Uterus (tissue), 4 donors: Measurements from ENCODE around the gene TMEM59. TPM values are rescaled to one million over a fixed set of nuclear protein-coding genes. Genes with fewer than 3 reads are reported as not detected.

Source experiments
- DNase-seq, 2 donors: peaks; one replicate each; pipeline ENCODE4 v3.0.0-alpha.2; 2019 to 2020
- H3K27ac ChIP-seq, 2 donors: fragments of 200-600 bp; sonication (generic); 1 replicate in 1 of 2; 2 replicates in 1 of 2; pipeline ENCODE4 v1.5.1; 2016 to 2018
- H3K27me3 ChIP-seq, 2 donors: fragments of 200-600 bp; sonication (generic); one replicate each; pipeline ENCODE4 v1.5.1; 2018 to 2019; ENCODE audit warnings: control low read depth in 1 of 2
- H3K36me3 ChIP-seq, 2 donors: fragments of 200-600 bp; sonication (generic); one replicate each; pipeline ENCODE4 v1.5.1; 2019; ENCODE audit warnings: control low read depth in 1 of 2
- H3K4me1 ChIP-seq, 2 donors: fragments of 200-600 bp; sonication (generic); one replicate each; pipeline ENCODE4 v1.5.1; 2018 to 2019; ENCODE audit warnings: control low read depth in 1 of 2
- H3K4me3 ChIP-seq, 2 donors: fragments of 200-600 bp; sonication (generic); 1 replicate in 1 of 2; 2 replicates in 1 of 2; pipeline ENCODE4 v1.5.1; 2018 to 2019; ENCODE audit warnings: mild to moderate bottlenecking in 1 of 2
- H3K9me3 ChIP-seq, 2 donors: fragments of 200-600 bp; sonication (generic); one replicate each; pipeline ENCODE4 v1.5.1; 2019; ENCODE audit warnings: control low read depth in 1 of 2
- CTCF ChIP-seq, 4 experiments: fragments of 200-600 bp in 2 of 4; fragments of 450-650 bp in 2 of 4; sonication (generic) in 2 of 4; IDR thresholded peaks; one replicate each; pipeline ENCODE4 v1.5.1; 2016 to 2019; ENCODE audit warnings: antibody characterized with exemption in 4 of 4, mild to moderate bottlenecking in 2 of 4, moderate library complexity in 1 of 4
- POLR2A ChIP-seq, 2 donors: fragments of 450-650 bp; IDR thresholded peaks; one replicate each; pipeline ENCODE4 v1.6.1; 2016; ENCODE audit warnings: antibody characterized with exemption in 2 of 2, mild to moderate bottlenecking in 1 of 2, moderate library complexity in 1 of 2
- intact Hi-C: fragments of 100-400 bp; cut with DNase I; formaldehyde crosslinking; loops from one replicate; pipeline ENCODE4 v1.15.1; 2023; ENCODE audit warnings: low total_unique reads
- total RNA-seq, 4 donors: library from RNA; depleted of rRNA in 3 of 4; stranded (reverse); fragments of >200 nt in 3 of 4; gene quantifications; one replicate each; pipeline versions ENCODE4 v1.1.0 to v1.2.4, GENCODE V29; 2014 to 2023
- donor health status: DM: yes; HTN: yes; CAD: no.

The TMEM59 gene
- total RNA-seq, 4 donors from 2014 or later = 82.2 to 327 (median 301) TPM

- Histone ChIP-seq H3K9me3 (no peaks in the 10 kb centered on the region), H3K36me3 (no peaks in the 10 kb centered on the region), H3K27ac (no peak overlapping the region), H3K4me3 (no peak overlapping the region), H3K4me1 (no peaks in the 10 kb centered on the region), H3K27me3 (no peaks in the 10 kb centered on the region)
- DNase-seq = no peak
- TF ChIP-seq CTCF (IDR thresholded peaks at IDR 0.05) (peak; percentile 68 to 86 (median 82)), POLR2A (IDR thresholded peaks at IDR 0.05) (no peak)
- intact Hi-C loops = loop anchor here (10.0 kb wide), 1 partner anchor 424 kb away; no protein-coding TSS in a partner anchor
Measured at GRCh38 chr1:54070171-54070837, 17.3 kb upstream of the TMEM59 start.

GRCh38 chr1:54069791-54070170 lies 16.8 kb upstream of the TMEM59 start:
- TF ChIP-seq CTCF (IDR thresholded peaks at IDR 0.05) = no peak
- DNase-seq = no peak
- Histone ChIP-seq H3K9me3 (no peaks in the 10 kb centered on the region), H3K4me3 (no peak overlapping the region), H3K27me3 (no peaks in the 10 kb centered on the region), H3K36me3 (no peaks in the 10 kb centered on the region), H3K4me1 (no peaks in the 10 kb centered on the region), H3K27ac (no peak overlapping the region)
- intact Hi-C loops = loop anchor here (10.0 kb wide), 2 partner anchors 425 to 745 kb away; no protein-coding TSS in a partner anchor

- Histone ChIP-seq H3K4me3 (no peak overlapping the region), H3K27ac (no peak overlapping the region), H3K4me1 (no peaks in the 10 kb centered on the region), H3K9me3 (no peaks in the 10 kb centered on the region), H3K27me3 (no peaks in the 10 kb centered on the region), H3K36me3 (no peaks in the 10 kb centered on the region)
- no peak for DNase-seq
- TF ChIP-seq CTCF (IDR thresholded peaks at IDR 0.05) = no peak
- no peak for TF ChIP-seq POLR2A (IDR thresholded peaks at IDR 0.05)
- intact Hi-C loops = loop anchor here (10.0 kb wide), 1 partner anchor 751 kb away; no protein-coding TSS in a partner anchor
Measured at GRCh38 chr1:54064299-54064698, 11.3 kb upstream of the TMEM59 start.

GRCh38 chr1:54054438-54054749 lies 1.4 kb upstream of the TMEM59 start:
- no peak for DNase-seq
- no peaks in the 10 kb centered on the region for H3K9me3 ChIP-seq
- H3K27ac ChIP-seq = peak overlapping the region in 1 of 2 donors; percentile 90
- peaks cover 0 to 4% of the 10 kb centered on the region in 2 donors for H3K4me1 ChIP-seq
- peak overlapping the region; percentile 73 to 90 for H3K4me3 ChIP-seq
- H3K36me3 ChIP-seq = no peaks in the 10 kb centered on the region
- intact Hi-C loops = no loop called here
- H3K27me3 ChIP-seq = no peaks in the 10 kb centered on the region
- no peak for TF ChIP-seq POLR2A (IDR thresholded peaks at IDR 0.05)
- no peak for TF ChIP-seq CTCF (IDR thresholded peaks at IDR 0.05)

GRCh38 chr1:54053745-54054437 lies 887 bp upstream of the TMEM59 start:
- intact Hi-C loops = no loop called here
- Histone ChIP-seq H3K36me3 (no peaks in the 10 kb centered on the region), H3K27me3 (no peaks in the 10 kb centered on the region), H3K27ac (peak overlapping the region; percentile 90 to 91), H3K4me1 (peaks cover 0 to 4% of the 10 kb centered on the region in 2 donors), H3K9me3 (no peaks in the 10 kb centered on the region), H3K4me3 (peak overlapping the region; percentile 73 to 90)
- DNase-seq = no peak
- TF ChIP-seq CTCF (IDR thresholded peaks at IDR 0.05) (no peak), POLR2A (IDR thresholded peaks at IDR 0.05) (no peak)
